GM12865 (cell line): ENCODE data around the gene ISLR2.
A peak's percentile ranks its signal among the peaks of the same experiment; 100 is the strongest.

Experiments
- DNase-seq: peaks from one replicate; pipeline ENCODE4 v3.0.0; 2010; ENCODE audit warnings: low read depth
- H3K4me3 ChIP-seq: 2 replicates; pipeline ENCODE4 v1.5.1; 2011; ENCODE audit warnings: mild to moderate bottlenecking, low read depth, low read length, control low read depth
- TF ChIP-seq, protein P1 (sequence below): IDR thresholded peaks from 2 replicates; pipeline ENCODE4 v1.5.1; 2011; ENCODE audit warnings: low read length, control low read depth, low read depth, inconsistent platforms; ENCODE audit not compliant: insufficient read depth; ENCODE audit errors: missing control alignments

The ISLR2 gene

DNA sequence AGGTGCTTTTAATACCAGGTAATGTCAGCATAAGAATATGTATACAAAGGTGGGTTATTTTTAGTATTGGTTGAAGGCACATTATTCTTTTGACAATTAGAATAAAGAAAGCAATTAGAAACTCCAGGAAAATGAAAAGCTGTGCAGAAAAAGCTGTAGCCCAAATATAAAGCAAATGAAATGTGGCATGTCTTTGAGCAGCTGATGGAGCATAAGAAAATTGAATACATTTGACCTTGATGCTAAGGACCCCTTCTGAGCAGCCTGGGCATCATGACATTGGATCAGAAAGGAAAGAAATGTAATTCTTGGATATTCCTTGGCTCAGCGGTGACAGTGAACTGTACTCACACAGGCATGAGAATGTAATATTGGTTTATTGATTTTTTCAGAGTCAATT lies 35.1 kb downstream of the ISLR2 start:
- TF ChIP-seq, protein P1, sequence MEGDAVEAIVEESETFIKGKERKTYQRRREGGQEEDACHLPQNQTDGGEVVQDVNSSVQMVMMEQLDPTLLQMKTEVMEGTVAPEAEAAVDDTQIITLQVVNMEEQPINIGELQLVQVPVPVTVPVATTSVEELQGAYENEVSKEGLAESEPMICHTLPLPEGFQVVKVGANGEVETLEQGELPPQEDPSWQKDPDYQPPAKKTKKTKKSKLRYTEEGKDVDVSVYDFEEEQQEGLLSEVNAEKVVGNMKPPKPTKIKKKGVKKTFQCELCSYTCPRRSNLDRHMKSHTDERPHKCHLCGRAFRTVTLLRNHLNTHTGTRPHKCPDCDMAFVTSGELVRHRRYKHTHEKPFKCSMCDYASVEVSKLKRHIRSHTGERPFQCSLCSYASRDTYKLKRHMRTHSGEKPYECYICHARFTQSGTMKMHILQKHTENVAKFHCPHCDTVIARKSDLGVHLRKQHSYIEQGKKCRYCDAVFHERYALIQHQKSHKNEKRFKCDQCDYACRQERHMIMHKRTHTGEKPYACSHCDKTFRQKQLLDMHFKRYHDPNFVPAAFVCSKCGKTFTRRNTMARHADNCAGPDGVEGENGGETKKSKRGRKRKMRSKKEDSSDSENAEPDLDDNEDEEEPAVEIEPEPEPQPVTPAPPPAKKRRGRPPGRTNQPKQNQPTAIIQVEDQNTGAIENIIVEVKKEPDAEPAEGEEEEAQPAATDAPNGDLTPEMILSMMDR = no peak

GRCh38 chr15:74167891-74168331 lies 37.5 kb downstream of the ISLR2 start:
- TF ChIP-seq, protein P1 = no peak
- peak; percentile 64 for DNase-seq
- H3K4me3 ChIP-seq = no peak overlapping the region

More for the DNA sequence above, 35.1 kb downstream of the ISLR2 start:
- no peak overlapping the region for H3K4me3 ChIP-seq
- DNase-seq = no peak

- no peak overlapping the region for H3K4me3 ChIP-seq
- no peak for DNase-seq
- TF ChIP-seq, protein P1 = no peak
Observed at GRCh38 chr15:74168711-74169126, 38.3 kb downstream of the ISLR2 start.

DNA sequence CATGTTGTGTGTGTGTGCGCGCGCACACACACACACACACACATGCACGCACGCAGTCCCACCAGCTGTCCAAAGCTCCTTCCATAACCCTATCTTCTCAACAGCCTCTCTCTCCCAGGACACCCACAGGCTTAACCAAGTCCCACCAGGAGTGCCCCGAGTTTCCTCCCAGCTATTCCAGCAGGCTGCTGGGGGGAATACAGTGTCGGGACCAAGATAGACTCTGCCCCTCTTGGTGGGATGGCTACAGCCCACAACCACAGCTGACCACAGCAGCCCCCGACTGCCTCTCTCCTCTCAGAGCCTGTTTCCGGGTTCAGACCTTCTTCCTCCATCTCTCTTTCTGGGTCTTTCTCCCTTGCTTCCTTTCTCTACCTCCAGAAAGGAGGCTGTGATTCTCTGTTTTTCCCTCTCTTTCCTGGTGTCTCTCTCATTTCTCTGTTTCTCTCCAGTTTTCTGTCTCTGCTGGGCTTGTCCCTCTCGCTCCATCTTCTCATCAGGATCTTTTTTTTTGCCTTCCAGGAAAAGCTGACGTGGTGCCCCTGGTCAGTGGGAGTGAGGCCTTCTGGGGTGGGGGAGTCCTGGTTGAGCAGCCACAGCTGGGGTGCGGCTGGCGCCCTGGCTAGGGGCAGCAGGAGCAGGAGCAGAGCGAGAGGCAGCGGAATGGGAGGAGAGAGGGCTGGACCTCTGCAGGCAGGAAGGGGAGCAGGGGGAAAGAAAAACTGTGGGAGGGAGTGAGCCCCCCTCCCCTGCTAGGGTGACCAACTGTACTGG lies 39.9 kb downstream of the ISLR2 start:
- TF ChIP-seq, protein P1 = no peak
- H3K4me3 ChIP-seq = no peak overlapping the region
- no peak for DNase-seq

DNA sequence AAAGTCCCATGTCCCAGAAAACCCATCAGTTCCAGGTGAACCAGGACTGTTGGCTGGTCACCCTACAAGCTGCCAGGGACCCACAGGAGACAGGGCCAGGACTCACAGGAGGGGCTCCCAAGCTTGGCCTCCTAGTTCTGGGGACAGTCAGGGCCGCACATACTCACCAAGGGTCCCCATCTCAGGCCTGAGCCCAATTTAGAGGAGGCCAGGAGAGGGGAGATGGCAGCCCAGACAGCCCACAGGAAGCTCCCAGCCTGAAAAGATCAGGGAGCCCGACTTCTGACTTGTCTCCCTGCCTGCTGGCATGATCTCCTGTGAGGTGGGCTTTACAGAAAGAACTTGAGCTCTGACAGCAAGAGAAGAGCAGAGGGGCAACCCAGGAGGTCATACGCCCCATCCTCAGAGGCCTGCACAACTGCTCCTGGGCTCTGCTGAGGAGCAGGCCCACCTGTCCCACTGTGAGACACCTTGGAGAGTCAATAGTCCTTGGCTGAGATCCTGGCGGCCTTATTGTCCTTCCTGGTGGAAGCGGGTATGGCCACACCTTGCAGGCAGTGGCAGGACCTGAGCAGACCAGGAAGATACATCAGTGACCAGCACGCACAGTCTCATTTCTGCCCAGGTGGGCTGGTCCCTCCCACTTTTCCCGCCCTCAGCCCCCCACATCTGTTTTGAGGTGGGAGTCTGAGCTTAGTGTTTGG lies 40.6 kb downstream of the ISLR2 start:
- TF ChIP-seq, protein P1 = no peak
- no peak for DNase-seq
- no peak overlapping the region for H3K4me3 ChIP-seq

DNA sequence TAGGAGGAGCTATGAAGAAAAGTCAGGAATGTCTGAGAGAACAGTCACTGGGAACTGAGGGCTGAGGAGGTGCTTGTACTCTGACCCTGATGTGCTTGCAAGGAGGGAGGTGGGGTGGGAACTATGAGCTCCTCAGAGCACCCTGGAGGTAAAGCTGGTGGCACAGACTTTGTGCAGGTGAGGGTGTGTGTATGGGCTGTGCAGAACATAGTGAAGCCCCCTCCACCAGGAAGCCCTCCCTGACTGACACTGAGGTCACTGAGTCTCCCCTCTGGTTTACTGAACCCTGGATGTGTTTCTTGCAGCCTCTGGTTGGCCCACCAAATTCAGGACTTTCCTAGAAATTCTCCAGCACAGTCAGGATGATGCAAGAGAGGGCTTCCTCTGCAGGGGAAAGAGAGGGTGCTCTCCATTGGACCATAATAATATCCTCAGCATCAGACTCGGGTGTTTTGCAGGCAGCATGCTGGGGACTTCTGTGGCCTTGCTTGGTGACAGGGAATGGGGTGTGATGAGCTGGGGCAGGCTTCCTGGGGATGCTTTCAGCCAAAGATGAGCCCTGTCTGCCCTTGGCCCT lies 41.7 kb downstream of the ISLR2 start:
- TF ChIP-seq, protein P1 = no peak
- H3K4me3 ChIP-seq = no peak overlapping the region
- DNase-seq = no peak
